Measurements from ENCODE around the gene HOXB7.

The HOXB7 gene

GRCh38 chr17:48570325-48571023, 40.3 kb downstream of the HOXB7 start:
- Mint-ChIP-seq H3K9me3 (no peaks in the 10 kb centered on the region), H3K27ac (no peak overlapping the region), H3K4me1 (ENCODE audit: low read depth) (peaks cover 19% of the 10 kb centered on the region), H3K27me3 (ENCODE audit: low read depth) (peaks cover 3% of the 10 kb centered on the region), H3K4me3 (no peak overlapping the region), H3K36me3 (ENCODE audit: low read depth) (peaks cover 19% of the 10 kb centered on the region)

GRCh38 chr17:48569674-48570324, 41.0 kb downstream of the HOXB7 start:
- Mint-ChIP-seq H3K27ac (no peak overlapping the region), H3K4me3 (no peak overlapping the region), H3K4me1 (ENCODE audit: low read depth) (peaks cover 16% of the 10 kb centered on the region), H3K36me3 (ENCODE audit: low read depth) (peaks cover 19% of the 10 kb centered on the region), H3K9me3 (no peaks in the 10 kb centered on the region), H3K27me3 (ENCODE audit: low read depth) (peaks cover 5% of the 10 kb centered on the region)

DNA sequence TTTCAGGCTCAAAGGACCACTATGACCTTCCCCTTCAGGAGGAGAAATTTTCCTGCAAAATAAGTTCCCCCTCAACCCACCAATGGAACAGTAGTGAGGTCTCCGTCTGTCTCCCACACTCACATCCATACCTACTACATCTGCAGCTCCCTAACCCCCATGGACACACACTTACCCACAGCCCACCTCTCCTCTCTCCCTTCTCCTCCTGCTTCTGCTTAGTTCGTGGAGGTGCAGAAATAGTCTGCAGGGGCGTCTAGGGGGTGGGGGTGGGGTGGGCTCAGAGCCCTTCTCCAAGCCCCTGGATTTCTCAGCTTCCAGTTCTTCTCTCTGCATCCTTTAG, 41.6 kb downstream of the HOXB7 start:
- Mint-ChIP-seq H3K27ac (no peak overlapping the region), H3K4me3 (no peak overlapping the region), H3K9me3 (no peaks in the 10 kb centered on the region), H3K4me1 (ENCODE audit: low read depth) (peaks cover 12% of the 10 kb centered on the region), H3K36me3 (ENCODE audit: low read depth) (peaks cover 18% of the 10 kb centered on the region), H3K27me3 (ENCODE audit: low read depth) (peaks cover 8% of the 10 kb centered on the region)

DNA sequence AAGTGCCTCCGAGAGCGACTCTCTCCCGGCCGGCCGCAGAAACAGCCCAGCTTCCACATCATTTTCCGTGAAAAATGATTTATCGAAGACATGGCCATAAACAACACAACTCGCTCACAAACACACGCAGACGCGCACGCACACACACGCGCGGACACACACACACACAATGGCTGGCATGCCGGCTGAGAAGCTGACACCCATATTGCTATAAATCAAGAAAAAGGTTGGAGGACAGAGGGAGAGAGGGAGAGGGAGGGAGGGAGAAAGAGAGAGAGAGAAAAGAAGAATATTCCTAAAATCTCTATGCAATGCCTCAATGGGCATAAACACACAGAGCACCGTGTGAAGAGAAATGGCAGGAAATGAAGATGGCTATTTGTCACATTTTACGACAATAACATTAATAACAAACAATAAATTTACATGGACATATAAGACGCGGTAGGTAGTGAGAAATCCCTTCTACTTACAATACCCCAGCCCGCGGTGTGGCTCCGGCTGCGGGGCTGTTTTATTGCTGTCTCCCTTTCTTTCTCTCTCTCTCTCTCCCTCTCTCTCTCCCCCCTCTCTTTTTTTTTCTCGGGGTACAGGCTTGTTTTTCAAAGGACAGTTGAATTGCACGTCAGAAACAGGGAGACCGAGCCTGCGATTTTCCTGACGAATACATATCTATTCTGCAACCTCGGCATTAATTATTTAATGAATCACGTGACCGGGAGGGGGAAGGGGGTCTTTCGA, 42.1 kb downstream of the HOXB7 start:
- Mint-ChIP-seq H3K4me1 (ENCODE audit: low read depth) (peaks cover 10% of the 10 kb centered on the region), H3K27ac (peak overlapping the region; percentile 10), H3K36me3 (ENCODE audit: low read depth) (peaks cover 19% of the 10 kb centered on the region), H3K27me3 (ENCODE audit: low read depth) (peaks cover 10% of the 10 kb centered on the region), H3K4me3 (no peak overlapping the region), H3K9me3 (no peaks in the 10 kb centered on the region)

GRCh38 chr17:48567646-48568354, 43.0 kb downstream of the HOXB7 start:
- Mint-ChIP-seq H3K4me1 (ENCODE audit: low read depth) (peaks cover 6% of the 10 kb centered on the region), H3K9me3 (no peaks in the 10 kb centered on the region), H3K36me3 (ENCODE audit: low read depth) (peaks cover 17% of the 10 kb centered on the region), H3K27me3 (ENCODE audit: low read depth) (peaks cover 11% of the 10 kb centered on the region), H3K4me3 (no peak overlapping the region), H3K27ac (no peak overlapping the region)

- no peak overlapping the region for H3K27ac Mint-ChIP-seq
- H3K27me3 Mint-ChIP-seq (ENCODE audit: low read depth) = peaks cover 12% of the 10 kb centered on the region
- no peaks in the 10 kb centered on the region for H3K9me3 Mint-ChIP-seq
- H3K4me3 Mint-ChIP-seq = no peak overlapping the region
- peaks cover 6% of the 10 kb centered on the region for H3K4me1 Mint-ChIP-seq (ENCODE audit: low read depth)
- H3K36me3 Mint-ChIP-seq (ENCODE audit: low read depth) = peaks cover 17% of the 10 kb centered on the region
These were observed 43.6 kb downstream of the HOXB7 start for GRCh38 chr17:48567209-48567608.

DNA sequence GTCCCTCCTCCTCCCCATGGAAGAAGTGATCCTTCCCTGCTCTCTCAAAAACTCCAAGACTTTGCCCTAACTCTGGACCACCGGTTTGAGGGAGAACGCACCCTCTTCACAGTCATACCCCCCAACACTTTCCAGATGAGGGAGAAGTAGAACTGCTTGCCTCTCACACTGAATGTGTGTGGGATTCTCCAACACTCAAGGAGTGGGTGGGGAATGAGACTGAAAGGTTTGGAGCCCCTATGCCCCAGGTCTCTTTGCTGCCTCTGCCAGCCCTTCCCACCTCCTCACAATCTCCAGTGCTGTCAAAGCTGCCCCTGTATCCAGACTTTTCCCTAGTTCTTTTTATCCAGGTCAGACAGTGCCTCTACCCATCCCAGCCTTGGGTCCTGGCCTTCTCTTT, 44.1 kb downstream of the HOXB7 start:
- Mint-ChIP-seq H3K9me3 (no peaks in the 10 kb centered on the region), H3K4me1 (ENCODE audit: low read depth) (peaks cover 7% of the 10 kb centered on the region)

DNA sequence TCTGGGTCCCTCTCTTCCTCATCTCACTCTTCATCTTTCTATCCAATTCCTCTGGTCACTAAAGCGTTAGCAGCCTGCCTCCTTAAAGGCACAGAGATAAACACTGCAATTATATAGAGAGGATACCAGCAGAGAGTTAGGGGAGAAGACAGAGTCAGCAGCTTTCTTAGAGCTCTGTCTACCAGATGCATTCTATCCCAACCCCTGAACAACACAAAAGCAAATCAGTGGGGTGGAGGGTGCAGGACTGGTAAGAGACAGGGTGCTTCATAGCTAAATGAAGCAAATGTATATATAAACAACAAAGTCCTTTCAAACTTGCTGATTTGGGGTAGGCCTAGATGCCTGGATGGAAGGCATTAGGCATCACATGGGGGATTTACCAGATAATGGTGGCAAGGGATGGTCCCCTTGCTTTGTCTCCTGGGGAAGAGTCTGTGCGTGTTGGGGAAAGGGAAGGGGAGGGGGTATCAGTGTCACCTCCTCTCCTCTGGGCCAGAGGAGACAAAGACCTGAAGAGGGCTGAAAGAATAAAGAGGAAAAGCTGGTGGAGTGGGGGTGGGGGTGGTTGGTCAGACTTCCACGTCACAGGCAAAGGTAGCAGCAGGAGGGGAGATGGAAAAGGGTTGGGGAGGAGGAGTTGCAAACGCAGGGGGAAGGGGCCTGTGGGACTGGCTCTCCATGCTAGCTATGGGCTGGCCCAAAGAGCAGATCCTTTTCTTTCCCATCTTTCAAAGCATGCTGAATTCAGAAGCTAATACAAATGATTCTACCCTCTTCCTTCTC, 44.7 kb downstream of the HOXB7 start:
- Mint-ChIP-seq H3K4me1 (ENCODE audit: low read depth) (peaks cover 11% of the 10 kb centered on the region), H3K4me3 (no peak overlapping the region), H3K36me3 (ENCODE audit: low read depth) (peaks cover 13% of the 10 kb centered on the region), H3K9me3 (no peaks in the 10 kb centered on the region), H3K27ac (no peak overlapping the region), H3K27me3 (ENCODE audit: low read depth) (peaks cover 12% of the 10 kb centered on the region)

More for the DNA sequence above, 44.1 kb downstream of the HOXB7 start:
- H3K4me3 Mint-ChIP-seq = no peak overlapping the region
- no peak overlapping the region for H3K27ac Mint-ChIP-seq
- H3K27me3 Mint-ChIP-seq (ENCODE audit: low read depth) = peaks cover 12% of the 10 kb centered on the region
- peaks cover 15% of the 10 kb centered on the region for H3K36me3 Mint-ChIP-seq (ENCODE audit: low read depth)

DNA sequence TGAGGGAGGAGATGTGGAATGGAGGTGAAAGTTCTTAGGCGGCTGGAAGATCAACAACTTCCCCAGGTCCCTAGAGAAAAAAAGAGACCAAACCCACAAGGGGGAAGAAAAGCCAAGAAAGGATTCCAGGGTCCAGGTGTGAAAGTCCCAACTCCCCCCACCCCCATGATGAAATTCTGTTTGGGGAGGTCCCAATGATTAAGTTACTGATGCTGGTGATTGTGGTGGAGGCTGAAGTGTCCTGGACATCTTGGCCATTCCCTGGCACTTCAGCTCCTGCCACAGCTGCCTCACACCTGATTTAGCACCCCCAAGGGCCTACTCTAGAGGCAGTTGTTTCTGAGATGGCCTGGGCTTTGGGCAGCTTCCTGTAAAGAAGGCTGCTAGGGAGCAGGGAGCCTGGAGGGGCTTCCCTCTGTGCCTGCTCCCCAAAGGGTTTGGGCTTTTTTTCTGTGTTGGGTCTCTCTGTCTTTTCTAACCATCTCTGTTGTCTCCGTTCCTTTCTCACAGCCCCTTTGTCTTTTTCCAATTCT, 45.7 kb downstream of the HOXB7 start:
- Mint-ChIP-seq H3K4me1 (ENCODE audit: low read depth) (peaks cover 11% of the 10 kb centered on the region), H3K36me3 (ENCODE audit: low read depth) (peaks cover 11% of the 10 kb centered on the region), H3K4me3 (peak overlapping the region; percentile 6), H3K27me3 (ENCODE audit: low read depth) (peaks cover 12% of the 10 kb centered on the region), H3K27ac (no peak overlapping the region), H3K9me3 (no peaks in the 10 kb centered on the region)

DNA sequence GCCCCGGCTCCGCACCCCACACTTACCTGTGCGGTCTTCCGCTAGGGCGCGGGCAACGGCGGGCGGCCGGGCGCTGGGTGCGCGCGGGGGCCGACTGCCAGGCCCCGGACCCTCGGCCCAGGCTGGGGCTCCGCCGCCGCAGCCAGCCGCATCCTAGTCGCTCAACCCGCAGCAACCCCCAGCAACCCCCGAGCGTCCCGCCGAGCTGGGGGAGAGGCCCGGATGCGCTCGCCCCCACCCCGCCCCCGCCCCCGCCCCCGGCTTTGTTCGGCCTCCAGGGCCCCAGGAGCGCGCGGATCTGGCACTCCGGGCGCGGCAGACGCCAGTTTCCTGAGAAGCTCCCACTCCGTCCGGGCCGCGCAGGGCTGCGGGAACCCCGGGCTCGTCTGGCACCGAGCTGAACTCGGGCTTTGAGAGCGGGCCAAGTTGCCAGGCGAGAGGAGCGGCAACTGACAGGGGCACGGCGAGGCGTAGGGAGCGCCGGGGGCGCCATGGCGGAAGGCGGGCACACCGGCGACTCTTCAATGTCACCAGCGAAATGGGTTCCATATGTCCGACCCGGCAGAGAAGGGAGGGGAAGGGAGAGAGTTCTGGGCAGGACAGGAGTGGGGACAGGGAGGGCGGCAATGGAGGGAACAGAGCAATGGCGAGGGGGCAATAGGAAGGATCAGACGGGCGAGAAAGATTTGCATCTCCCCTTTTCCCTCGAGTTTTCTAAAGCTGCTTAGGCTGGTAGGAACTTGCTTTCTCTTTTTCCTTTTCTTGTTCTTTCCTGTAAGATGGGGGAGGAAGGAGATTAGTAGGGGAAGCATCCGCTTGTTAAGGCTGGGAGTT, 46.4 kb downstream of the HOXB7 start:
- peaks cover 12% of the 10 kb centered on the region for H3K27me3 Mint-ChIP-seq (ENCODE audit: low read depth)
- H3K9me3 Mint-ChIP-seq = no peaks in the 10 kb centered on the region
- H3K36me3 Mint-ChIP-seq (ENCODE audit: low read depth) = peaks cover 11% of the 10 kb centered on the region
- H3K4me1 Mint-ChIP-seq (ENCODE audit: low read depth) = peaks cover 11% of the 10 kb centered on the region
- H3K27ac Mint-ChIP-seq = no peak overlapping the region
- peak overlapping the region; percentile 6 for H3K4me3 Mint-ChIP-seq

GRCh38 chr17:48563867-48564187, 47.0 kb downstream of the HOXB7 start:
- Mint-ChIP-seq H3K36me3 (ENCODE audit: low read depth) (peaks cover 12% of the 10 kb centered on the region), H3K4me1 (ENCODE audit: low read depth) (peaks cover 11% of the 10 kb centered on the region), H3K9me3 (no peaks in the 10 kb centered on the region), H3K27me3 (ENCODE audit: low read depth) (peaks cover 17% of the 10 kb centered on the region), H3K27ac (no peak overlapping the region), H3K4me3 (no peak overlapping the region)

- peaks cover 21% of the 10 kb centered on the region for H3K27me3 Mint-ChIP-seq (ENCODE audit: low read depth)
- no peak overlapping the region for H3K4me3 Mint-ChIP-seq
- H3K36me3 Mint-ChIP-seq (ENCODE audit: low read depth) = peaks cover 13% of the 10 kb centered on the region
- H3K27ac Mint-ChIP-seq = no peak overlapping the region
- H3K4me1 Mint-ChIP-seq (ENCODE audit: low read depth) = peaks cover 8% of the 10 kb centered on the region
- no peaks in the 10 kb centered on the region for H3K9me3 Mint-ChIP-seq
These were observed 47.4 kb downstream of the HOXB7 start for GRCh38 chr17:48563385-48563838.

DNA sequence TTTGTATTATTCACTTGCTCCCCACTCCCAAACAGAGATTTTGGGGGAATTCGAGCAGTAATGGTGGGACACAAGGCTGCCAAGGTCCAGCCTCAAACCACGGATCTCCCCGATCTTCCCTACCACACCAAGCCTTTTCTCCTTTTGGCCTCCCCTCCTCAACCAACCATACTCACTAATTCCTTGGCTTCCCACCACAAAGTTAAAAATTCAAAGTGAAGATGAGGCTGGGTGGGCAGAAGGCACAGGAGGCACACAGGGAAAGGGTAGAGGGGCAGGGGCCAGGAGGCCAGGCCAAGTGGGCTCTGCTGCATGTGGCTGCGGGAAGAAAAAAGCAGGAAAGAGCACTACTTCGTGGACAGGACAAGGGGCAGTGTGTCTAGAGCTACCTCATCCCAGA, 47.9 kb downstream of the HOXB7 start:
- Mint-ChIP-seq H3K36me3 (ENCODE audit: low read depth) (peaks cover 14% of the 10 kb centered on the region), H3K27ac (no peak overlapping the region), H3K9me3 (no peaks in the 10 kb centered on the region), H3K4me1 (ENCODE audit: low read depth) (peaks cover 5% of the 10 kb centered on the region), H3K27me3 (ENCODE audit: low read depth) (peaks cover 26% of the 10 kb centered on the region), H3K4me3 (no peak overlapping the region)

Measured in T-helper 1 cell treated with Interleukin-12 subunit alpha and Interleukin-12 subunit beta and Interleukin-4 antibody, amounts not matched to agents 30 μg/mL and 1 μg/mL, for 36 hours (primary cell).